Mononuclear cell (primary cell): ENCODE measurements around the gene CASP9. TPM values are rescaled to one million over a fixed set of nuclear protein-coding genes. Genes with fewer than 3 reads are reported as not detected.
"Not testable (repeated sequence)": the region's sequence is repeated elsewhere in the genome, so short reads cannot be mapped to it uniquely, and the experiment has no call there.

Experiments
- H3K27me3 ChIP-seq: 2 replicates; pipeline ENCODE4 v1.6.0; 2011; ENCODE audit warnings: low read length, control low read depth; ENCODE audit not compliant: insufficient read depth
- H3K4me1 ChIP-seq: 2 replicates; pipeline ENCODE4 v1.5.1; 2011; ENCODE audit warnings: mild to moderate bottlenecking, low read length, control low read depth; ENCODE audit not compliant: insufficient read depth
- H3K4me3 ChIP-seq: 2 replicates; pipeline ENCODE4 v1.5.1; 2011; ENCODE audit warnings: mild to moderate bottlenecking, low read length, moderate library complexity
- H3K9me3 ChIP-seq: 2 replicates; pipeline ENCODE4 v1.5.1; 2011; ENCODE audit warnings: low read depth, mild to moderate bottlenecking, control low read depth, low read length
- total RNA-seq: library from RNA; depleted of rRNA; stranded (reverse); fragments of >200 nt; gene quantifications from one replicate; pipeline ENCODE4 v1.2.3, GENCODE V29; 2012

Gene CASP9
- total RNA-seq, 1 donor = 12.0 TPM

- not testable (repeated sequence) for H3K27me3 ChIP-seq, H3K9me3 ChIP-seq, H3K4me1 ChIP-seq, H3K4me3 ChIP-seq
Observed at GRCh38 chr1:15491010-15491409, 33.0 kb downstream of the CASP9 start.

GRCh38 chr1:15489052-15489736 lies 34.8 kb downstream of the CASP9 start:
- Histone ChIP-seq H3K4me3 (no peak overlapping the region), H3K27me3 (no peaks in the 10 kb centered on the region), H3K4me1 (no peaks in the 10 kb centered on the region), H3K9me3 (no peaks in the 10 kb centered on the region)

- H3K9me3 ChIP-seq = no peaks in the 10 kb centered on the region
- no peaks in the 10 kb centered on the region for H3K27me3 ChIP-seq
- no peak overlapping the region for H3K4me3 ChIP-seq
- no peaks in the 10 kb centered on the region for H3K4me1 ChIP-seq
Observed at GRCh38 chr1:15488371-15488770, 35.6 kb downstream of the CASP9 start.

- H3K27me3 ChIP-seq, H3K4me1 ChIP-seq, H3K9me3 ChIP-seq, H3K4me3 ChIP-seq: not testable (repeated sequence)
Observed at GRCh38 chr1:15486844-15487610, 37.0 kb downstream of the CASP9 start.

GRCh38 chr1:15485636-15486035 lies 38.4 kb downstream of the CASP9 start:
- H3K4me3 ChIP-seq = no peak overlapping the region
- no peaks in the 10 kb centered on the region for H3K27me3 ChIP-seq
- H3K4me1 ChIP-seq = no peaks in the 10 kb centered on the region
- H3K9me3 ChIP-seq = no peaks in the 10 kb centered on the region

- H3K9me3 ChIP-seq, H3K4me1 ChIP-seq, H3K27me3 ChIP-seq, H3K4me3 ChIP-seq: not testable (repeated sequence)
Observed at GRCh38 chr1:15484443-15484842, 39.6 kb downstream of the CASP9 start.

- no peaks in the 10 kb centered on the region for H3K4me1 ChIP-seq
- no peaks in the 10 kb centered on the region for H3K27me3 ChIP-seq
- H3K9me3 ChIP-seq = no peaks in the 10 kb centered on the region
- H3K4me3 ChIP-seq = no peak overlapping the region
Observed at GRCh38 chr1:15483971-15484370, 40.0 kb downstream of the CASP9 start.

- not testable (repeated sequence) for H3K4me3 ChIP-seq, H3K4me1 ChIP-seq, H3K9me3 ChIP-seq, H3K27me3 ChIP-seq
Observed at GRCh38 chr1:15482983-15483543, 41.0 kb downstream of the CASP9 start.

GRCh38 chr1:15482455-15482854 lies 41.6 kb downstream of the CASP9 start:
- H3K4me1 ChIP-seq, H3K27me3 ChIP-seq, H3K9me3 ChIP-seq, H3K4me3 ChIP-seq: not testable (repeated sequence)

GRCh38 chr1:15479654-15480347 lies 44.2 kb downstream of the CASP9 start:
- no peaks in the 10 kb centered on the region for H3K9me3 ChIP-seq
- no peaks in the 10 kb centered on the region for H3K4me1 ChIP-seq
- H3K4me3 ChIP-seq = no peak overlapping the region

GRCh38 chr1:15477646-15478212 lies 46.3 kb downstream of the CASP9 start:
- Histone ChIP-seq H3K27me3 (no peaks in the 10 kb centered on the region), H3K4me1 (no peaks in the 10 kb centered on the region), H3K4me3 (no peak overlapping the region), H3K9me3 (no peaks in the 10 kb centered on the region)

More at GRCh38 chr1:15479654-15480347, 44.2 kb downstream of the CASP9 start:
- no peaks in the 10 kb centered on the region for H3K27me3 ChIP-seq

- no peaks in the 10 kb centered on the region for H3K9me3 ChIP-seq
- H3K27me3 ChIP-seq = no peaks in the 10 kb centered on the region
- H3K4me3 ChIP-seq = no peak overlapping the region
- H3K4me1 ChIP-seq = no peaks in the 10 kb centered on the region
Observed at GRCh38 chr1:15476927-15477326, 47.1 kb downstream of the CASP9 start.

GRCh38 chr1:15475752-15476314 lies 48.2 kb downstream of the CASP9 start, which contains the start of gene CELA2B:
Gene CELA2B, plus strand, starts transcription at chr1:15476104. Its CDS starts 22 bp downstream, at chr1:15476126.
- Histone ChIP-seq H3K4me1 (no peaks in the 10 kb centered on the region), H3K27me3 (no peaks in the 10 kb centered on the region), H3K4me3 (no peak within 1 kb of the TSS), H3K9me3 (no peaks in the 10 kb centered on the region)

GRCh38 chr1:15472587-15472986 lies 51.4 kb downstream of the CASP9 start:
- no peaks in the 10 kb centered on the region for H3K9me3 ChIP-seq
- no peak overlapping the region for H3K4me3 ChIP-seq
- H3K27me3 ChIP-seq = no peaks in the 10 kb centered on the region
- H3K4me1 ChIP-seq = no peaks in the 10 kb centered on the region

GRCh38 chr1:15471723-15472122 lies 52.3 kb downstream of the CASP9 start:
- H3K4me3 ChIP-seq, H3K9me3 ChIP-seq, H3K27me3 ChIP-seq, H3K4me1 ChIP-seq: not testable (repeated sequence)
